NCI-H2196 (cell line): Measurements from ENCODE around the gene CTNNA2.

Experiments
- DNase-seq: peaks from one replicate; lab custom pipeline; 2025; ENCODE audit not compliant: unreplicated experiment; lab: John Stamatoyannopoulos, UW

CTNNA2 gene

GRCh38 chr2:80303909-80304837 is 791.3 kb downstream of the CTNNA2 start, which contains the start of gene LRRTM1:
TSS of gene LRRTM1 (minus strand) at chr2:80304752. CDS start at chr2:80303819, 933 bp downstream.
- no peak for DNase-seq

GRCh38 chr2:80311304-80311703 is 798.5 kb downstream of the CTNNA2 start:
- DNase-seq = no peak

- no peak for DNase-seq
Observed at GRCh38 chr2:80312282-80312839, 799.5 kb downstream of the CTNNA2 start.

GRCh38 chr2:80322311-80322920 is 809.6 kb downstream of the CTNNA2 start:
- DNase-seq = no peak

- no peak for DNase-seq
Observed at GRCh38 chr2:80322958-80323357, 810.1 kb downstream of the CTNNA2 start.

- DNase-seq = no peak
Observed at GRCh38 chr2:80323610-80324009, 810.8 kb downstream of the CTNNA2 start.

- DNase-seq = no peak
Observed at GRCh38 chr2:80324525-80324924, 811.7 kb downstream of the CTNNA2 start.

- DNase-seq = no peak
Observed at GRCh38 chr2:80326214-80326613, 813.4 kb downstream of the CTNNA2 start.

GRCh38 chr2:80326861-80327260 is 814.0 kb downstream of the CTNNA2 start:
- DNase-seq = no peak

- DNase-seq = no peak
Observed at GRCh38 chr2:80328159-80328571, 815.3 kb downstream of the CTNNA2 start.

- no peak for DNase-seq
Observed at GRCh38 chr2:80329491-80329890, 816.6 kb downstream of the CTNNA2 start.

GRCh38 chr2:80330527-80331450 is 817.9 kb downstream of the CTNNA2 start:
- no peak for DNase-seq

GRCh38 chr2:80333886-80334285 is 821.0 kb downstream of the CTNNA2 start:
- DNase-seq = no peak

GRCh38 chr2:80335411-80335810 is 822.6 kb downstream of the CTNNA2 start:
- DNase-seq = no peak

GRCh38 chr2:80338794-80339193 is 825.9 kb downstream of the CTNNA2 start:
- no peak for DNase-seq

GRCh38 chr2:80340022-80340421 is 827.2 kb downstream of the CTNNA2 start:
- DNase-seq = no peak

- DNase-seq = no peak
Observed at GRCh38 chr2:80348078-80348477, 835.2 kb downstream of the CTNNA2 start.

GRCh38 chr2:80348953-80349352 is 836.1 kb downstream of the CTNNA2 start:
- no peak for DNase-seq

GRCh38 chr2:80351231-80351630 is 838.4 kb downstream of the CTNNA2 start:
- DNase-seq = no peak

GRCh38 chr2:80354858-80355257 is 842.0 kb downstream of the CTNNA2 start:
- no peak for DNase-seq

- DNase-seq = no peak
Observed at GRCh38 chr2:80361904-80362303, 849.1 kb downstream of the CTNNA2 start.
